HepG2 (cell line): Measurements from ENCODE around the gene DCLRE1C. TPM values are rescaled to one million over a fixed set of nuclear protein-coding genes. Genes with fewer than 3 reads are reported as not detected.

Source experiments
- ATAC-seq: fragments of 200-7000 bp; cut with Tn5 transposase; 3 replicates; pipeline ENCODE4 v1.9.1; 2020; ENCODE audit warnings: mild to moderate bottlenecking, moderate library complexity
- BruUV-seq: library from RNA; stranded (reverse); fragments of 400-500 nt; replicated peaks from 2 replicates; lab custom pipeline; 2021; lab: Mats Ljungman, UMichigan
- CTCF ChIA-PET: fragments of 300-600 bp; formaldehyde crosslinking; extraction: SDS; loops from one replicate; lab custom pipeline; 2021; ENCODE audit warnings: low total read pairs, inconsistent platforms, low intra/inter-chr PET ratio; lab: Yijun Ruan, JAX
- POLR2A ChIA-PET: fragments of 350-600 bp; sonication (Branson Sonifier 250); formaldehyde crosslinking; loops from one replicate; lab custom pipeline; 2020; ENCODE audit warnings: antibody characterized with exemption, inconsistent platforms; lab: Yijun Ruan, JAX
- DNase-seq: peaks from one replicate; pipeline ENCODE4 v3.0.0-alpha.2; 2015; ENCODE audit warnings: low spot score
- FAIRE-seq: peaks from 3 replicates; lab custom pipeline; 2011; peaks lifted over from hg19 to GRCh38; lab: Jason Lieb, UNC
- H2AFZ ChIP-seq: one replicate; pipeline ENCODE4 v1.6.1; 2011; ENCODE audit warnings: low read length, inconsistent platforms
- H3K27ac ChIP-seq: fragments of 300-600 bp; 3 replicates; pipeline ENCODE4 v1.8.0; 2011; ENCODE audit warnings: mixed run types, mild to moderate bottlenecking, mixed read lengths, low read length, inconsistent platforms; ENCODE audit not compliant: insufficient read depth; ENCODE audit errors: extremely low read length
- H3K27me3 ChIP-seq, 2 experiments: fragments of 200-600 bp in 1 of 2; 2 replicates in 1 of 2; 3 replicates in 1 of 2; pipeline versions ENCODE4 v1.6.0 to v1.8.0; 2011; ENCODE audit warnings: low read length in 2 of 2, mild to moderate bottlenecking in 2 of 2, moderate library complexity in 2 of 2, inconsistent platforms in 1 of 2; ENCODE audit not compliant: insufficient read depth in 2 of 2, control insufficient read depth in 1 of 2
- H3K36me3 ChIP-seq, 2 experiments: fragments of 200-600 bp in 1 of 2; replicated peaks in 1 of 2; 2 replicates in 1 of 2; 3 replicates in 1 of 2; pipeline versions ENCODE4 v1.5.1 to v1.8.0; 2011; ENCODE audit warnings: low read length in 2 of 2, inconsistent platforms in 1 of 2; ENCODE audit not compliant: insufficient read depth in 2 of 2, control insufficient read depth in 1 of 2
- H3K4me1 ChIP-seq: 2 replicates; pipeline ENCODE4 v1.5.1; 2012; ENCODE audit warnings: low read length, inconsistent platforms; ENCODE audit not compliant: insufficient read depth
- H3K4me2 ChIP-seq: 2 replicates; pipeline ENCODE4 v1.6.0; 2011; ENCODE audit warnings: low read depth, low read length, inconsistent platforms
- H3K4me3 ChIP-seq, 3 experiments: fragments of 200-600 bp in 1 of 3; sonication (generic), shearing (Covaris generic) in 1 of 3; replicated peaks in 1 of 3; 2 replicates each; pipeline ENCODE4 v1.5.1; 2011 to 2016; ENCODE audit warnings: low read length in 3 of 3, inconsistent platforms in 2 of 3, low read depth in 2 of 3, mild to moderate bottlenecking in 2 of 3, control low read depth in 1 of 3, mixed read lengths in 1 of 3; ENCODE audit not compliant: insufficient read depth in 1 of 3
- H3K79me2 ChIP-seq: one replicate; pipeline ENCODE4 v1.6.1; 2011; ENCODE audit warnings: low read length, inconsistent platforms; ENCODE audit not compliant: insufficient read depth
- H3K9ac ChIP-seq: 2 replicates; pipeline ENCODE4 v1.6.0; 2011; ENCODE audit warnings: mild to moderate bottlenecking, low read depth, low read length, inconsistent platforms; ENCODE audit not compliant: insufficient read depth
- H3K9me3 ChIP-seq: 2 replicates; pipeline ENCODE4 v1.5.1; 2012; ENCODE audit warnings: mild to moderate bottlenecking, low read length
- H4K20me1 ChIP-seq: 2 replicates; pipeline ENCODE4 v1.6.0; 2011; ENCODE audit warnings: inconsistent platforms, mild to moderate bottlenecking, low read length, moderate library complexity; ENCODE audit not compliant: insufficient read depth
- IKZF4 ChIP-seq: sonication (generic); formaldehyde crosslinking; IDR thresholded peaks from 2 replicates; pipeline ENCODE4 v1.5.1; 2020; ENCODE audit warnings: borderline replicate concordance, mild to moderate bottlenecking, low read depth, missing genetic modification reagents; ENCODE audit errors: not compliant biosample characterization
- NR1H2 ChIP-seq: sonication (generic); formaldehyde crosslinking; IDR thresholded peaks from 2 replicates; pipeline ENCODE4 v1.8.1; 2022; ENCODE audit warnings: low read depth, missing genetic modification reagents, borderline replicate concordance
- ONECUT2 ChIP-seq: sonication (generic); formaldehyde crosslinking; IDR thresholded peaks from 2 replicates; pipeline ENCODE4 v1.4.0; 2020; ENCODE audit warnings: missing genetic modification reagents
- SAP130 ChIP-seq: IDR thresholded peaks from 2 replicates; pipeline ENCODE4 v1.6.1; 2016; ENCODE audit warnings: low read depth
- ZNF468 ChIP-seq: sonication (generic); formaldehyde crosslinking; IDR thresholded peaks from 2 replicates; pipeline ENCODE4 v1.8.0; 2022; ENCODE audit warnings: mild to moderate bottlenecking, moderate library complexity, missing genetic modification reagents
- ZNF484 ChIP-seq: sonication (generic); formaldehyde crosslinking; IDR thresholded peaks from 2 replicates; pipeline ENCODE4 v1.5.1; 2020; ENCODE audit warnings: mild to moderate bottlenecking, low read depth, missing genetic modification reagents, borderline replicate concordance
- WGBS: methylation state at CpG from one replicate; pipeline ENCODE4 v1.1.6; 2017; ENCODE audit warnings: low lambda C conversion rate; 5-methylcytosine and 5-hydroxymethylcytosine counted together
- in situ Hi-C: cut with HindIII; loops from 2 replicates; pipeline ENCODE4 v1.10.0; 2017; ENCODE audit warnings: low pct_unique_long_range_greater_than_20kb; ENCODE audit not compliant: extremely low pct_ligation_motif_present
- intact Hi-C: fragments of 100-400 bp; cut with micrococcal nuclease; formaldehyde crosslinking; loops from one replicate; pipeline ENCODE4 v1.10.0; 2022; ENCODE audit not compliant: unreplicated experiment
- polyA plus RNA-seq, 8 experiments: library from polyadenylated mRNA; depleted of rRNA in 3 of 8; stranded (reverse) in 7 of 8; unstranded in 1 of 8; fragments of >200 nt; fragmentation: Illumina TruSeq in 4 of 8; extraction: Trizol in 4 of 8; gene quantifications; 2 replicates each; pipeline versions ENCODE4 v1.2.1 to v1.2.3, GENCODE V29; 2011 to 2016; ENCODE audit warnings: low read depth in 4 of 8, missing spikeins in 1 of 8, mixed read lengths in 1 of 8; ENCODE audit not compliant: insufficient read depth in 1 of 8
- total RNA-seq, 5 experiments: library from RNA; depleted of rRNA; stranded (reverse); fragments of >200 nt; fragmentation: Illumina TruSeq; extraction: Trizol; gene quantifications; 2 replicates each; pipeline ENCODE4 v1.2.3, GENCODE V29; 2016; ENCODE audit warnings: low read depth in 1 of 5
- TF ChIP-seq, protein P1 (sequence below): sonication (generic); formaldehyde crosslinking; IDR thresholded peaks from 2 replicates; pipeline ENCODE4 v1.4.0; 2020; ENCODE audit warnings: missing genetic modification reagents, borderline replicate concordance

The DCLRE1C gene
- total and polyA plus RNA-seq, 2 of the 13 experiments (the other 11 are each of a cell fraction or from before 2014, with no cell fraction given): 3.0 to 10.3 TPM

DNA sequence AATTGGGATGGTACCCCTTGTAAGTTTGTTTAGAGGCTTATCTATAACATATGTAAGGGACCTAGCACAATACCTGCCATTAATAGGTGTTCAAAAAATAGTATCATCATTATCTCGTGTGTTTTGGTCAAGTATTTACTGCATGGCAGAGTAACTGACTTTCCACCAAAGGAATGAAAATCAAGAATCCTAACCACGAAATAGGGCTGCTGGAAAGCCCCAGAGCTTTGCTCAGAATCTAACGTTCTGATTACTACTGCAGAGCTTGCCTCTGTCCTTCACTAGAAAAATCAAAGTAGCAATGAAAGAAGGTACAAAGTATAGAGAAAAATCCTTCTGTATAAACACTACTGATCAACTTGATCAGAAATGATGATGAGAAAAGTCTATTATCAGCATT is 34.9 kb downstream of the DCLRE1C start (continued):
- TF ChIP-seq IKZF4 (no peak), SAP130 (no peak), ZNF468 (CRISPR knock-in tag) (no peak), NR1H2 (no peak), ONECUT2 (CRISPR knock-in tag) (no peak)

DNA sequence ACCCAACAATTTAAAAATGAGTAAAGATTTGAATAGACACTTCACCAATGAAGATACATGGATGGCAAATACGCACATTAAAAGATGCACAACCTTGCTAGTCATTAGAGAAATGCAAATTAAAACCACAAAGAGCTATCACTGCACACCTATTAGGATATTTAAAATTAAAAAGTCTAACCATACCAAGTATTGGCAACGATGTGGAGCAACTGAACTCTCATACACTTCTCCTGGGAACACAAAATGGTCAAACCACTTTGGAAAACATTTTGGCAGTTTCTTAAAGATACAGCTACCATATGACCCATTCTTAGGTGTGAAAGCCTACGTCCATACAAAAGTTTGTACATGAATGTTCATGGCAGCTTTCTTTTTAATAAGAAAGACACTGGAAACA is 36.1 kb downstream of the DCLRE1C start:
- no peak for DNase-seq
- no peak overlapping the region for H3K9ac ChIP-seq
- peaks cover 15 to 69% of the 10 kb centered on the region in 2 experiments for H3K36me3 ChIP-seq
- no peak for TF ChIP-seq ZNF484
- TF ChIP-seq, protein P1, sequence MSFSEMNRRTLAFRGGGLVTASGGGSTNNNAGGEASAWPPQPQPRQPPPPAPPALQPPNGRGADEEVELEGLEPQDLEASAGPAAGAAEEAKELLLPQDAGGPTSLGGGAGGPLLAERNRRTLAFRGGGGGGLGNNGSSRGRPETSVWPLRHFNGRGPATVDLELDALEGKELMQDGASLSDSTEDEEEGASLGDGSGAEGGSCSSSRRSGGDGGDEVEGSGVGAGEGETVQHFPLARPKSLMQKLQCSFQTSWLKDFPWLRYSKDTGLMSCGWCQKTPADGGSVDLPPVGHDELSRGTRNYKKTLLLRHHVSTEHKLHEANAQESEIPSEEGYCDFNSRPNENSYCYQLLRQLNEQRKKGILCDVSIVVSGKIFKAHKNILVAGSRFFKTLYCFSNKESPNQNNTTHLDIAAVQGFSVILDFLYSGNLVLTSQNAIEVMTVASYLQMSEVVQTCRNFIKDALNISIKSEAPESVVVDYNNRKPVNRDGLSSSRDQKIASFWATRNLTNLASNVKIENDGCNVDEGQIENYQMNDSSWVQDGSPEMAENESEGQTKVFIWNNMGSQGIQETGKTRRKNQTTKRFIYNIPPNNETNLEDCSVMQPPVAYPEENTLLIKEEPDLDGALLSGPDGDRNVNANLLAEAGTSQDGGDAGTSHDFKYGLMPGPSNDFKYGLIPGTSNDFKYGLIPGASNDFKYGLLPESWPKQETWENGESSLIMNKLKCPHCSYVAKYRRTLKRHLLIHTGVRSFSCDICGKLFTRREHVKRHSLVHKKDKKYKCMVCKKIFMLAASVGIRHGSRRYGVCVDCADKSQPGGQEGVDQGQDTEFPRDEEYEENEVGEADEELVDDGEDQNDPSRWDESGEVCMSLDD (CRISPR knock-in tag): no peak
- TF ChIP-seq, all 625 proteins: peak for 0
- H4K20me1 ChIP-seq: no peaks in the 10 kb centered on the region
- H3K4me3 ChIP-seq: no peak overlapping the region
- in situ Hi-C loops: no loop called here
- 99% methylated on average over 3 of the region's 3 CpGs for WGBS
- ChIA-PET POLR2A (no interaction called here), CTCF (no interaction called here)
- no peaks in the 10 kb centered on the region for H3K27me3 ChIP-seq
- no peak overlapping the region for H2AFZ ChIP-seq
- H3K4me1 ChIP-seq: no peaks in the 10 kb centered on the region
- peak; percentile 4 for FAIRE-seq
- ATAC-seq: no peak
- BruUV-seq: no TSS peak
- H3K79me2 ChIP-seq: no peaks in the 10 kb centered on the region
- peaks cover 21% of the 10 kb centered on the region for H3K9me3 ChIP-seq
- H3K4me2 ChIP-seq: no peak overlapping the region
- intact Hi-C loops: no loop called here
- H3K27ac ChIP-seq: no peak overlapping the region
